HG03521 (cell line): Measurements from ENCODE around the gene NREP.

Experiments
- ATAC-seq: cut with Tn5 transposase; IDR thresholded peaks from one replicate; pipeline ENCODE4 v1.9.1; 2021; ENCODE audit warnings: mild to moderate bottlenecking, moderate library complexity; ENCODE audit not compliant: unreplicated experiment

NREP gene

GRCh38 chr5:111697881-111698757 is 58.9 kb downstream of the NREP start:
- ATAC-seq = no peak

DNA sequence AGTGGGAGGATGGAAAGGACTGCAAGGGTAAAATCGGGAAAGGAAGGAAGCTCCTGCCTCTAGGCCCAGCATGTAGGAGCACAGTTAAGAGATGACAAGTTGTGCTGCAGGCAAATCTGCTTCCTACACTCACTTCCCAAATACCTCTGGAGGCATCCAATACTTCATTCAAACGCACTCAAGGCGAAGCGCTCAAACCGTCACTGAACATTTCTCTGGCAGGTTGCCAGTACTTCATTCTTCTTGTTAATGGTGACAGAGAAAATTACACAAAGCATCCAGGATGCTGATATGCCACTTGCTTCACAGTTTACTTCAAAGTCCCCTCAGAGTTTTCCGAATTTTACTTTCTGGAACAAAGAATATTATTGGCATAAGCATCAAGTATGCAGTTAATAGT is 59.8 kb downstream of the NREP start:
- no peak for ATAC-seq

GRCh38 chr5:111695991-111696390 is 61.0 kb downstream of the NREP start:
- ATAC-seq = no peak

DNA sequence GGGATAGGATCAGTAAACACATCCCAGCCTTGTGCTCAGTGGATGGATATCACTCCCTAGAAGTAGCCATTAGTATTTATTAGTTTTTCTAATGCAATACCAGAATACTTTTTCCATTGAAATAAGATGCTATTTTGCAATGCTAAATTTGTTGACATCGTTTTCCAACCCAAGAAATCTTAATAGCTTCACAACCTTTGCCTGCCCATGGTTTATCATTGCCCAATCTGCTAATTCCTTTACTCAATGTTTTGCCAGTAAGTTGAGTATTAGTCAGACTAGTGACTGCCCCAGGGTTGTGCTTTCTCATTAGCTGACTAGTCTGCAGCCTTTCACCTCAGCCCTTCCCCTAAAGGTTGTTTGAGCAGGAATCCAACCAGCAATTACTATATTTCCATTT is 62.9 kb downstream of the NREP start:
- no peak for ATAC-seq

DNA sequence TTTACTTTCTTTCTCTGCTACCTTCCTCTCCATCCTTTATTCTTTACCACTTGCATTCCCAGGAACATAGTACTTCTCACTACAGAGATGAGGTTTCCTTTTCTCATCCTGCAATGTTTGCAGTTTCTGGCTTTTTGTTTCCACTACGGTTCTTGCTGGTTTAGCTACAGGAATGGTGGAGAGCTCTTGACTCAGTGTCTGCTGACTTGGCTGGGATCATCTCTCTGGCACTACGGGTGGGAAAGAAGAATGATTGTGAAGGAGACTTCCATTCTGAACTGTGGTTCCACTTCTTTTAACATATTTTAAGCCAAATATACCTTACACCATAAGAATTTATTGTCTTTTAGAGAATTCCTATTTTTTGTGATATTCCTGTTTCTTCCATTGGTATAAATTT is 65.1 kb downstream of the NREP start:
- ATAC-seq = no peak

GRCh38 chr5:111691508-111691907 is 65.5 kb downstream of the NREP start:
- no peak for ATAC-seq

- no peak for ATAC-seq
Observed at GRCh38 chr5:111689357-111689935, 67.5 kb downstream of the NREP start.

GRCh38 chr5:111685969-111686368 is 71.0 kb downstream of the NREP start:
- no peak for ATAC-seq

- ATAC-seq = no peak
Observed at GRCh38 chr5:111682641-111683040, 74.4 kb downstream of the NREP start.

GRCh38 chr5:111682121-111682520 is 74.9 kb downstream of the NREP start:
- no peak for ATAC-seq

GRCh38 chr5:111681414-111682120 is 75.4 kb downstream of the NREP start:
- no peak for ATAC-seq

GRCh38 chr5:111680737-111681413 is 76.1 kb downstream of the NREP start:
- ATAC-seq = no peak

DNA sequence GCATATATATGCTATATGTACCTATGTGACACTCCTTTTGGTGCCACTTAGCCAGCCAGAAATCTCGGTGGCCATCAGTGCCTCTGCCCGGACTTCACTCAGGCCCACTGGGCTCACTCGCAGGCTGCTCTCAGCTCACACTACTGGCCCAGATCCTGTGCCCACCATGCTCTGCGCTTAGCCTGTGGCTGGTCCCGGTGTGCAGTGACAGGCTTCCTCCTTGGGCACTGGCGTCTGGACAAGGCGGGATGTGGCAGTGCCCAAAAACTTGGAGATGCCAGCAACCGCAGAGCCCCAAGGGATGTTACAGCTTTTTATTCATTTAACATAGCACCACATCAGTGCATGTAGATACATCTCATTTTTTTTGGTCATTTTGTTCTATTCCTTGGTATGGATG is 77.4 kb downstream of the NREP start:
- no peak for ATAC-seq
